Muscle of leg (tissue), 16 donors: ENCODE results near the gene PABPC1L. TPM values are rescaled to one million over a fixed set of nuclear protein-coding genes. Genes with fewer than 3 reads are reported as not detected.
"Not testable (repeated sequence)": the region's sequence is repeated elsewhere in the genome, so short reads cannot be mapped to it uniquely, and the experiment has no call there.

Source experiments
- DNase-seq: peaks from one replicate; pipeline ENCODE4 v3.0.0; 2013
- H3K27ac ChIP-seq: one replicate; pipeline ENCODE4 v1.5.1; 2013; ENCODE audit warnings: mild to moderate bottlenecking, low read length, control low read depth
- H3K27me3 ChIP-seq: one replicate; pipeline ENCODE4 v1.6.1; 2013; ENCODE audit warnings: low read length; ENCODE audit not compliant: control insufficient read depth, insufficient read depth
- H3K36me3 ChIP-seq: one replicate; pipeline ENCODE4 v1.6.1; 2013; ENCODE audit warnings: low read length; ENCODE audit not compliant: control insufficient read depth, insufficient read depth
- H3K4me1 ChIP-seq: one replicate; pipeline ENCODE4 v1.6.1; 2013; ENCODE audit warnings: low read length; ENCODE audit not compliant: control insufficient read depth, insufficient read depth
- H3K4me3 ChIP-seq: one replicate; pipeline ENCODE4 v1.5.1; 2013; ENCODE audit warnings: low read length, control low read depth
- H3K9me3 ChIP-seq: replicated peaks from 2 replicates; pipeline ENCODE4 v1.6.1; 2013; ENCODE audit warnings: low read depth, low read length; ENCODE audit not compliant: control insufficient read depth
- WGBS: methylation state at CpG from one replicate; pipeline ENCODE4 v1.1.5; 2013; ENCODE audit warnings: missing lambda C conversion rate; ENCODE audit not compliant: insufficient coverage; 5-methylcytosine and 5-hydroxymethylcytosine counted together
- long read RNA-seq, 11 donors: transcript quantifications; one replicate each; lab custom pipeline, GENCODE V29; 2026
- polyA plus RNA-seq, 8 donors: library from polyadenylated mRNA; unstranded; fragments of 120-200 nt; gene quantifications; one replicate each; pipeline versions ENCODE4 v1.2.1 to v1.2.3, GENCODE V29; 2013; ENCODE audit warnings: inconsistent platforms in 1 of 8, low replicate concordance in 1 of 8; ENCODE audit not compliant: insufficient read length in 8 of 8, insufficient read depth in 1 of 8
- total RNA-seq: library from RNA; stranded (reverse); fragments of 120-200 nt; gene quantifications from one replicate; pipeline ENCODE4 v1.2.4, GENCODE V29; 2013

Gene PABPC1L
- total RNA-seq (5.3 TPM), polyA plus RNA-seq (10 to 100 TPM in 7 of 8 donors, 1 to 10 TPM in 1; 7.9 to 28.1 (median 16.5) TPM)
- long read RNA-seq, donor 1, partial matches to known transcripts: 0 of 1 reads
- long read RNA-seq, donor 1, other reads (novel, unspliced or antisense): 0 of 1 reads
- long read RNA-seq, donor 2: 0 reads
- long read RNA-seq, donor 3, partial matches to known transcripts: 0 of 3 reads
- long read RNA-seq, donor 3, other reads (novel, unspliced or antisense): 0 of 3 reads
- long read RNA-seq, donor 4, partial matches to known transcripts: 0 of 3 reads
- long read RNA-seq, donor 4, other reads (novel, unspliced or antisense): 0 of 3 reads
- long read RNA-seq, donor 5, partial matches to known transcripts: 18 of 18 reads
- long read RNA-seq, donor 5, other reads (novel, unspliced or antisense): 0 of 18 reads
- long read RNA-seq, donor 6, partial matches to known transcripts: 0 of 4 reads
- long read RNA-seq, donor 6, other reads (novel, unspliced or antisense): 0 of 4 reads
- long read RNA-seq, donor 7: 0 reads
- long read RNA-seq, donor 8, partial matches to known transcripts: 0 of 1 reads
- long read RNA-seq, donor 8, other reads (novel, unspliced or antisense): 0 of 1 reads
- long read RNA-seq, donor 9: 0 reads
- long read RNA-seq, donor 10, partial matches to known transcripts: 9 of 23 reads
- long read RNA-seq, donor 10, other reads (novel, unspliced or antisense): 12 of 23 reads
- long read RNA-seq, donor 11, partial matches to known transcripts: 0 of 1 reads
- long read RNA-seq, donor 11, other reads (novel, unspliced or antisense): 0 of 1 reads

GRCh38 chr20:44909872-44910689 lies at the start of gene PABPC1L:
TSS of gene PABPC1L (plus strand) at chr20:44910060. CDS start at chr20:44910144, 84 bp downstream.
- Histone ChIP-seq H3K27ac (no peak within 1 kb of the TSS), H3K27me3 (no peaks in the 10 kb centered on the region), H3K9me3 (no peaks in the 10 kb centered on the region), H3K4me3 (peak within 1 kb of the TSS; percentile 68), H3K4me1 (peaks cover 10% of the 10 kb centered on the region), H3K36me3 (peaks cover 22% of the 10 kb centered on the region)
- DNase-seq: peak; percentile 67
- 2% methylated on average over 58 of the region's 61 CpGs for WGBS

- H3K4me3 ChIP-seq: no peak overlapping the region
- H3K27me3 ChIP-seq: no peaks in the 10 kb centered on the region
- H3K9me3 ChIP-seq: no peaks in the 10 kb centered on the region
- H3K27ac ChIP-seq: no peak overlapping the region
- DNase-seq: peak; percentile 23
- peaks cover 9% of the 10 kb centered on the region for H3K4me1 ChIP-seq
- no peaks in the 10 kb centered on the region for H3K36me3 ChIP-seq
- WGBS: 17% methylated on average over 4 of the region's 5 CpGs
These were observed 48.3 kb upstream of the PABPC1L start for GRCh38 chr20:44861531-44862006.

GRCh38 chr20:44862286-44862685 lies 47.6 kb upstream of the PABPC1L start:
- H3K27me3 ChIP-seq: no peaks in the 10 kb centered on the region
- peaks cover 9% of the 10 kb centered on the region for H3K4me1 ChIP-seq
- 64% methylated on average over 2 of the region's 2 CpGs for WGBS
- no peaks in the 10 kb centered on the region for H3K36me3 ChIP-seq
- DNase-seq: no peak
- H3K27ac ChIP-seq: no peak overlapping the region
- no peaks in the 10 kb centered on the region for H3K9me3 ChIP-seq
- H3K4me3 ChIP-seq: no peak overlapping the region

- H3K27ac ChIP-seq, H3K36me3 ChIP-seq, H3K27me3 ChIP-seq, H3K9me3 ChIP-seq, H3K4me1 ChIP-seq, DNase-seq, H3K4me3 ChIP-seq: not testable (repeated sequence)
- 31% methylated on average over 2 of the region's 4 CpGs for WGBS
These were observed 46.3 kb upstream of the PABPC1L start for GRCh38 chr20:44863365-44864084.

- not testable (repeated sequence) for H3K4me3 ChIP-seq, H3K27ac ChIP-seq, H3K4me1 ChIP-seq, H3K9me3 ChIP-seq, DNase-seq, H3K27me3 ChIP-seq, H3K36me3 ChIP-seq
- 60% methylated on average over 1 of the region's 3 CpGs for WGBS
These were observed 45.4 kb upstream of the PABPC1L start for GRCh38 chr20:44864493-44864892.

- Histone ChIP-seq H3K27me3 (no peaks in the 10 kb centered on the region), H3K27ac (no peak overlapping the region), H3K36me3 (no peaks in the 10 kb centered on the region), H3K4me1 (peaks cover 5% of the 10 kb centered on the region), H3K4me3 (no peak overlapping the region), H3K9me3 (no peaks in the 10 kb centered on the region)
- 59% methylated on average over 8 of the region's 8 CpGs for WGBS
- DNase-seq: no peak
These were observed 43.0 kb upstream of the PABPC1L start for GRCh38 chr20:44866703-44867335.

- H3K27ac ChIP-seq: no peak overlapping the region
- H3K27me3 ChIP-seq: no peaks in the 10 kb centered on the region
- 87% methylated on average over 2 of the region's 5 CpGs for WGBS
- DNase-seq: no peak
- H3K4me3 ChIP-seq: no peak overlapping the region
- no peaks in the 10 kb centered on the region for H3K9me3 ChIP-seq
- no peaks in the 10 kb centered on the region for H3K36me3 ChIP-seq
- H3K4me1 ChIP-seq: no peaks in the 10 kb centered on the region
These were observed 40.4 kb upstream of the PABPC1L start for GRCh38 chr20:44869471-44869870.

- H3K36me3 ChIP-seq, H3K4me3 ChIP-seq, H3K9me3 ChIP-seq, DNase-seq, H3K27ac ChIP-seq, H3K27me3 ChIP-seq: not testable (repeated sequence)
- peaks cover 16% of the 10 kb centered on the region for H3K4me1 ChIP-seq
- WGBS: 57% methylated on average over 1 of the region's 4 CpGs
These were observed 27.5 kb upstream of the PABPC1L start for GRCh38 chr20:44882360-44882759.
